Neural progenitor cell (in vitro differentiated cells): Measurements from ENCODE around the gene CACNA1E. TPM values are rescaled to one million over a fixed set of nuclear protein-coding genes. Genes with fewer than 3 reads are reported as not detected.

Source experiments
- DNase-seq: peaks from one replicate; pipeline ENCODE4 v3.0.0-alpha.2; 2016; ENCODE audit warnings: low spot score
- H2AFZ ChIP-seq: fragments of 200-600 bp; sonication (generic); replicated peaks from 2 replicates; pipeline ENCODE4 v1.6.1; 2016; ENCODE audit warnings: antibody characterized with exemption
- H3F3A ChIP-seq: fragments of 200-600 bp; sonication (generic); 2 replicates; pipeline ENCODE4 v1.6.1; 2016; ENCODE audit warnings: antibody characterized with exemption, low read depth
- H3K27ac ChIP-seq: fragments of 200-600 bp; sonication (generic); 2 replicates; pipeline ENCODE4 v1.5.1; 2016; ENCODE audit warnings: mild to moderate bottlenecking
- H3K27me3 ChIP-seq: fragments of 200-600 bp; sonication (generic); 2 replicates; pipeline ENCODE4 v1.6.1; 2016; ENCODE audit warnings: mild to moderate bottlenecking, moderate library complexity
- H3K36me3 ChIP-seq: fragments of 200-600 bp; sonication (generic); 2 replicates; pipeline ENCODE4 v1.5.1; 2016
- H3K4me1 ChIP-seq: fragments of 200-600 bp; sonication (generic); 2 replicates; pipeline ENCODE4 v1.6.1; 2016; ENCODE audit warnings: mixed run types
- H3K4me2 ChIP-seq: fragments of 200-600 bp; sonication (generic); 2 replicates; pipeline ENCODE4 v1.6.1; 2016
- H3K4me3 ChIP-seq: fragments of 200-600 bp; sonication (generic); 2 replicates; pipeline ENCODE4 v1.5.1; 2016
- H3K79me2 ChIP-seq: fragments of 200-600 bp; sonication (generic); 2 replicates; pipeline ENCODE4 v1.6.1; 2016; ENCODE audit warnings: low read depth
- H3K9ac ChIP-seq: fragments of 200-600 bp; sonication (generic); 2 replicates; pipeline ENCODE4 v1.6.1; 2016
- H3K9me3 ChIP-seq: fragments of 200-600 bp; sonication (generic); 2 replicates; pipeline ENCODE4 v1.5.1; 2016; ENCODE audit warnings: low read depth
- H4K20me1 ChIP-seq: fragments of 200-600 bp; sonication (generic); 2 replicates; pipeline ENCODE4 v1.6.1; 2016; ENCODE audit warnings: low read depth
- H3K27ac Mint-ChIP-seq: 3 replicates; pipeline ENCODE4 v1.8.0; 2021; ENCODE audit warnings: mixed read lengths
- H3K27me3 Mint-ChIP-seq: 2 replicates; pipeline ENCODE4 v1.8.0; 2022; ENCODE audit warnings: low read depth, mild to moderate bottlenecking, inconsistent platforms, moderate library complexity, mixed read lengths; ENCODE audit not compliant: insufficient read depth
- H3K36me3 Mint-ChIP-seq: 3 replicates; pipeline ENCODE4 v1.8.0; 2021; ENCODE audit warnings: mixed read lengths
- H3K4me1 Mint-ChIP-seq: 3 replicates; pipeline ENCODE4 v1.8.0; 2021; ENCODE audit warnings: mixed read lengths
- H3K4me3 Mint-ChIP-seq: 3 replicates; pipeline ENCODE4 v1.8.0; 2021; ENCODE audit warnings: mild to moderate bottlenecking, moderate library complexity, mixed read lengths
- H3K9me3 Mint-ChIP-seq: 3 replicates; pipeline ENCODE4 v1.8.0; 2020; ENCODE audit warnings: mixed read lengths
- CTCF ChIP-seq: fragments of 200-600 bp; sonication (generic); IDR thresholded peaks from 2 replicates; pipeline ENCODE4 v1.5.1; 2017; ENCODE audit warnings: antibody characterized with exemption, mild to moderate bottlenecking
- EZH2 ChIP-seq: fragments of 200-600 bp; sonication (generic); IDR thresholded peaks from 2 replicates; pipeline ENCODE4 v1.6.1; 2017; ENCODE audit warnings: antibody characterized with exemption, mild to moderate bottlenecking, moderate library complexity
- EZH2phosphoT487 ChIP-seq: fragments of 200-600 bp; sonication (generic); IDR thresholded peaks from 2 replicates; pipeline ENCODE4 v1.6.1; 2017; ENCODE audit warnings: antibody characterized with exemption
- total RNA-seq: library from RNA; depleted of rRNA; stranded (reverse); fragments of >200 nt; gene quantifications from 2 replicates; pipeline ENCODE4 v1.2.3, GENCODE V29; 2015; ENCODE audit warnings: low replicate concordance

The CACNA1E gene
- total RNA-seq, 1 donor from 2014 or later, result 2.1 TPM

GRCh38 chr1:181577475-181577874, 94.2 kb downstream of the CACNA1E start:
- Histone ChIP-seq H4K20me1 (no peaks in the 10 kb centered on the region), H3K27ac (no peak overlapping the region), H3K4me1 (no peaks in the 10 kb centered on the region), H3K9ac (no peak overlapping the region), H3K79me2 (no peaks in the 10 kb centered on the region), H3K9me3 (no peaks in the 10 kb centered on the region), H3F3A (no peaks in the 10 kb centered on the region), H3K36me3 (no peaks in the 10 kb centered on the region), H3K4me2 (no peak overlapping the region), H2AFZ (no peak overlapping the region), H3K27me3 (no peaks in the 10 kb centered on the region), H3K4me3 (no peak overlapping the region)
- TF ChIP-seq EZH2phosphoT487, result no peak
- no peak for TF ChIP-seq EZH2
- no peak for TF ChIP-seq CTCF
- no peak overlapping the region for H3K27ac Mint-ChIP-seq
- H3K36me3 Mint-ChIP-seq, result no peaks in the 10 kb centered on the region
- H3K9me3 Mint-ChIP-seq, result no peaks in the 10 kb centered on the region
- DNase-seq, result no peak
- H3K4me3 Mint-ChIP-seq, result no peak overlapping the region
- H3K4me1 Mint-ChIP-seq, result no peaks in the 10 kb centered on the region
- no peaks in the 10 kb centered on the region for H3K27me3 Mint-ChIP-seq

GRCh38 chr1:181583598-181583997, 100.3 kb downstream of the CACNA1E start:
- H3K79me2 ChIP-seq, result no peaks in the 10 kb centered on the region
- H3K27ac Mint-ChIP-seq, result no peak overlapping the region
- H3K9me3 Mint-ChIP-seq, result no peaks in the 10 kb centered on the region
- H3K4me2 ChIP-seq, result no peak overlapping the region
- H3F3A ChIP-seq, result no peaks in the 10 kb centered on the region
- no peak overlapping the region for H3K4me3 Mint-ChIP-seq
- no peaks in the 10 kb centered on the region for H3K27me3 Mint-ChIP-seq
- TF ChIP-seq EZH2 (no peak), CTCF (peak; percentile 49), EZH2phosphoT487 (no peak)
- peak; percentile 23 for DNase-seq
- H3K27me3 ChIP-seq, result no peaks in the 10 kb centered on the region
- no peak overlapping the region for H3K4me3 ChIP-seq
- H2AFZ ChIP-seq, result no peak overlapping the region
- no peaks in the 10 kb centered on the region for H3K4me1 ChIP-seq
- H3K36me3 Mint-ChIP-seq, result no peaks in the 10 kb centered on the region
- no peak overlapping the region for H3K9ac ChIP-seq
- H3K4me1 Mint-ChIP-seq, result no peaks in the 10 kb centered on the region
- H3K9me3 ChIP-seq, result no peaks in the 10 kb centered on the region
- no peaks in the 10 kb centered on the region for H3K36me3 ChIP-seq
- H4K20me1 ChIP-seq, result no peaks in the 10 kb centered on the region
- H3K27ac ChIP-seq, result no peak overlapping the region

- TF ChIP-seq EZH2 (no peak), EZH2phosphoT487 (no peak), CTCF (peak; percentile 35)
- H3K27ac ChIP-seq, result no peak overlapping the region
- peak; percentile 23 for DNase-seq
- H3K79me2 ChIP-seq, result no peaks in the 10 kb centered on the region
- no peaks in the 10 kb centered on the region for H4K20me1 ChIP-seq
- H3K4me3 Mint-ChIP-seq, result no peak overlapping the region
- no peaks in the 10 kb centered on the region for H3K27me3 Mint-ChIP-seq
- no peak overlapping the region for H3K4me2 ChIP-seq
- H3K27ac Mint-ChIP-seq, result no peak overlapping the region
- H3K36me3 Mint-ChIP-seq, result no peaks in the 10 kb centered on the region
- H3F3A ChIP-seq, result peaks cover 4% of the 10 kb centered on the region
- no peaks in the 10 kb centered on the region for H3K9me3 ChIP-seq
- no peaks in the 10 kb centered on the region for H3K36me3 ChIP-seq
- H3K4me1 Mint-ChIP-seq, result peaks cover 17% of the 10 kb centered on the region
- H3K4me1 ChIP-seq, result peaks cover 25% of the 10 kb centered on the region
- H3K27me3 ChIP-seq, result no peaks in the 10 kb centered on the region
- H3K9me3 Mint-ChIP-seq, result no peaks in the 10 kb centered on the region
- no peak overlapping the region for H2AFZ ChIP-seq
- no peak overlapping the region for H3K9ac ChIP-seq
- H3K4me3 ChIP-seq, result no peak overlapping the region
Observed at GRCh38 chr1:181587870-181588438, 104.6 kb downstream of the CACNA1E start.
